SIG-M5 treated with dmso at 0.1 percent for 504 hours (cell line): ENCODE results near the gene ICE2.

Experiments used
- DNase-seq: peaks from one replicate; lab custom pipeline; 2025; ENCODE audit not compliant: unreplicated experiment; lab: John Stamatoyannopoulos, UW

ICE2 gene

GRCh38 chr15:60494108-60494507 is 15.2 kb upstream of the ICE2 start:
- DNase-seq = no peak

GRCh38 chr15:60493166-60493565 is 14.2 kb upstream of the ICE2 start:
- no peak for DNase-seq

- DNase-seq = no peak
Measured at GRCh38 chr15:60486742-60487141, 7.8 kb upstream of the ICE2 start.

GRCh38 chr15:60485365-60486055 is 6.6 kb upstream of the ICE2 start:
- DNase-seq = no peak

GRCh38 chr15:60483042-60483441 is 4.1 kb upstream of the ICE2 start:
- DNase-seq = no peak

- DNase-seq = no peak
Measured at GRCh38 chr15:60480888-60481287, 1.9 kb upstream of the ICE2 start.

- DNase-seq = no peak
Measured at GRCh38 chr15:60480149-60480548, 1.2 kb upstream of the ICE2 start.

- DNase-seq = no peak
Measured at GRCh38 chr15:60479361-60480110, 594 bp upstream of the ICE2 start.

GRCh38 chr15:60477916-60478565 is 901 bp downstream of the ICE2 start:
- peak; percentile 20 for DNase-seq

GRCh38 chr15:60477164-60477563 is 1.8 kb downstream of the ICE2 start:
- no peak for DNase-seq

GRCh38 chr15:60476713-60477112 is 2.2 kb downstream of the ICE2 start:
- DNase-seq = no peak

GRCh38 chr15:60473135-60473534 is 5.8 kb downstream of the ICE2 start:
- no peak for DNase-seq

GRCh38 chr15:60471314-60471713 is 7.6 kb downstream of the ICE2 start:
- no peak for DNase-seq

- DNase-seq = peak; percentile 34
Measured at GRCh38 chr15:60469893-60470641, 8.9 kb downstream of the ICE2 start.

- DNase-seq = no peak
Measured at GRCh38 chr15:60464836-60465630, 13.9 kb downstream of the ICE2 start.

GRCh38 chr15:60462027-60462426 is 16.9 kb downstream of the ICE2 start:
- DNase-seq = no peak

GRCh38 chr15:60460931-60461330 is 18.0 kb downstream of the ICE2 start:
- no peak for DNase-seq

- no peak for DNase-seq
Measured at GRCh38 chr15:60458721-60459120, 20.2 kb downstream of the ICE2 start.

GRCh38 chr15:60457985-60458384 is 21.0 kb downstream of the ICE2 start:
- DNase-seq = no peak

- DNase-seq = no peak
Measured at GRCh38 chr15:60454824-60455223, 24.1 kb downstream of the ICE2 start.
